ENCODE data around the gene RAET1G.
"Not testable (repeated sequence)": the region's sequence is repeated elsewhere in the genome, so short reads cannot be mapped to it uniquely, and the experiment has no call there.

RAET1G gene

GRCh38 chr6:149962461-149963211 lies 39.7 kb upstream of the RAET1G start:
- Histone ChIP-seq H3K4me1 (ENCODE audit: control insufficient read depth, insufficient read depth, low read length, unreplicated experiment) (peaks cover 8% of the 10 kb centered on the region), H3K27me3 (ENCODE audit: insufficient read depth, low read length) (peaks cover 38% of the 10 kb centered on the region), H3K79me2 (ENCODE audit: control insufficient read depth, insufficient read depth, low read length, unreplicated experiment) (no peaks in the 10 kb centered on the region), H3K27ac (ENCODE audit: low read depth, low read length) (no peak overlapping the region), H3K4me3 (ENCODE audit: low read depth, low read length) (no peak overlapping the region; the same call in 1 of the 2 replicates), H3K36me3 (ENCODE audit: insufficient read depth, low read length) (no peaks in the 10 kb centered on the region), H2AFZ (ENCODE audit: low read length, unreplicated experiment) (peak overlapping the region; percentile 92)

- H2AFZ ChIP-seq (ENCODE audit: low read length, unreplicated experiment) = no peak overlapping the region
- peaks cover 39% of the 10 kb centered on the region for H3K27me3 ChIP-seq (ENCODE audit: insufficient read depth, low read length)
These were observed 39.0 kb upstream of the RAET1G start for GRCh38 chr6:149961728-149962425.

GRCh38 chr6:149960488-149960887 lies 37.6 kb upstream of the RAET1G start:
- Histone ChIP-seq H3K4me1 (ENCODE audit: control insufficient read depth, insufficient read depth, low read length, unreplicated experiment) (peaks cover 8% of the 10 kb centered on the region), H3K27me3 (ENCODE audit: insufficient read depth, low read length) (peaks cover 38% of the 10 kb centered on the region), H3K36me3 (ENCODE audit: insufficient read depth, low read length) (no peaks in the 10 kb centered on the region), H3K79me2 (ENCODE audit: control insufficient read depth, insufficient read depth, low read length, unreplicated experiment) (no peaks in the 10 kb centered on the region), H2AFZ (ENCODE audit: low read length, unreplicated experiment) (no peak overlapping the region), H3K27ac (ENCODE audit: low read depth, low read length) (no peak overlapping the region), H3K4me3 (ENCODE audit: low read depth, low read length) (no peak overlapping the region)

More at GRCh38 chr6:149961728-149962425, 39.0 kb upstream of the RAET1G start:
- Histone ChIP-seq H3K79me2 (ENCODE audit: control insufficient read depth, insufficient read depth, low read length, unreplicated experiment) (no peaks in the 10 kb centered on the region), H3K36me3 (ENCODE audit: insufficient read depth, low read length) (no peaks in the 10 kb centered on the region), H3K27ac (ENCODE audit: low read depth, low read length) (no peak overlapping the region), H3K4me1 (ENCODE audit: control insufficient read depth, insufficient read depth, low read length, unreplicated experiment) (peaks cover 8% of the 10 kb centered on the region), H3K4me3 (ENCODE audit: low read depth, low read length) (no peak overlapping the region)

GRCh38 chr6:149959806-149960205 lies 36.9 kb upstream of the RAET1G start:
- peaks cover 37% of the 10 kb centered on the region for H3K27me3 ChIP-seq (ENCODE audit: insufficient read depth, low read length)
- not testable (repeated sequence) for H3K4me1 ChIP-seq (ENCODE audit: control insufficient read depth, insufficient read depth, low read length, unreplicated experiment); H3K79me2 ChIP-seq (ENCODE audit: control insufficient read depth, insufficient read depth, low read length, unreplicated experiment); H3K27ac ChIP-seq (ENCODE audit: low read depth, low read length); H3K4me3 ChIP-seq (ENCODE audit: low read depth, low read length); H3K36me3 ChIP-seq (ENCODE audit: insufficient read depth, low read length); H2AFZ ChIP-seq (ENCODE audit: low read length, unreplicated experiment)

- H3K27me3 ChIP-seq (ENCODE audit: insufficient read depth, low read length) = peaks cover 33% of the 10 kb centered on the region
- not testable (repeated sequence) for H2AFZ ChIP-seq (ENCODE audit: low read length, unreplicated experiment); H3K4me1 ChIP-seq (ENCODE audit: control insufficient read depth, insufficient read depth, low read length, unreplicated experiment); H3K36me3 ChIP-seq (ENCODE audit: insufficient read depth, low read length); H3K4me3 ChIP-seq (ENCODE audit: low read depth, low read length); H3K27ac ChIP-seq (ENCODE audit: low read depth, low read length); H3K79me2 ChIP-seq (ENCODE audit: control insufficient read depth, insufficient read depth, low read length, unreplicated experiment)
These were observed 35.2 kb upstream of the RAET1G start for GRCh38 chr6:149958124-149958523.

- peaks cover 56% of the 10 kb centered on the region for H3K27me3 ChIP-seq (ENCODE audit: insufficient read depth, low read length)
- H2AFZ ChIP-seq (ENCODE audit: low read length, unreplicated experiment); H3K27ac ChIP-seq (ENCODE audit: low read depth, low read length); H3K4me3 ChIP-seq (ENCODE audit: low read depth, low read length); H3K36me3 ChIP-seq (ENCODE audit: insufficient read depth, low read length); H3K4me1 ChIP-seq (ENCODE audit: control insufficient read depth, insufficient read depth, low read length, unreplicated experiment); H3K79me2 ChIP-seq (ENCODE audit: control insufficient read depth, insufficient read depth, low read length, unreplicated experiment): not testable (repeated sequence)
These were observed 32.9 kb upstream of the RAET1G start for GRCh38 chr6:149955654-149956317.

GRCh38 chr6:149954984-149955653 lies 32.2 kb upstream of the RAET1G start:
- H3K79me2 ChIP-seq (ENCODE audit: control insufficient read depth, insufficient read depth, low read length, unreplicated experiment); H3K4me1 ChIP-seq (ENCODE audit: control insufficient read depth, insufficient read depth, low read length, unreplicated experiment); H3K27ac ChIP-seq (ENCODE audit: low read depth, low read length); H2AFZ ChIP-seq (ENCODE audit: low read length, unreplicated experiment); H3K36me3 ChIP-seq (ENCODE audit: insufficient read depth, low read length): not testable (repeated sequence)
- Histone ChIP-seq H3K4me3 (ENCODE audit: low read depth, low read length) (0 out of 2 replicates have a peak overlapping the region, but pooled peaks have one; percentile 12), H3K27me3 (ENCODE audit: insufficient read depth, low read length) (peaks cover 60% of the 10 kb centered on the region)

GRCh38 chr6:149954328-149954983 lies 31.5 kb upstream of the RAET1G start:
- not testable (repeated sequence) for H3K4me1 ChIP-seq (ENCODE audit: control insufficient read depth, insufficient read depth, low read length, unreplicated experiment); H3K27ac ChIP-seq (ENCODE audit: low read depth, low read length); H3K36me3 ChIP-seq (ENCODE audit: insufficient read depth, low read length); H3K79me2 ChIP-seq (ENCODE audit: control insufficient read depth, insufficient read depth, low read length, unreplicated experiment); H2AFZ ChIP-seq (ENCODE audit: low read length, unreplicated experiment)
- Histone ChIP-seq H3K27me3 (ENCODE audit: insufficient read depth, low read length) (peaks cover 60% of the 10 kb centered on the region), H3K4me3 (ENCODE audit: low read depth, low read length) (peak overlapping the region; percentile 54)

- not testable (repeated sequence) for H3K79me2 ChIP-seq (ENCODE audit: control insufficient read depth, insufficient read depth, low read length, unreplicated experiment); H3K36me3 ChIP-seq (ENCODE audit: insufficient read depth, low read length); H3K27ac ChIP-seq (ENCODE audit: low read depth, low read length); H3K4me1 ChIP-seq (ENCODE audit: control insufficient read depth, insufficient read depth, low read length, unreplicated experiment); H2AFZ ChIP-seq (ENCODE audit: low read length, unreplicated experiment)
- Histone ChIP-seq H3K4me3 (ENCODE audit: low read depth, low read length) (peak overlapping the region; percentile 54), H3K27me3 (ENCODE audit: insufficient read depth, low read length) (peaks cover 57% of the 10 kb centered on the region)
These were observed 31.0 kb upstream of the RAET1G start for GRCh38 chr6:149953934-149954327.

GRCh38 chr6:149953390-149953789 lies 30.5 kb upstream of the RAET1G start:
- peak overlapping the region; percentile 16; the same call in 1 of the 2 replicates for H3K4me3 ChIP-seq (ENCODE audit: low read depth, low read length)
- not testable (repeated sequence) for H3K36me3 ChIP-seq (ENCODE audit: insufficient read depth, low read length); H3K4me1 ChIP-seq (ENCODE audit: control insufficient read depth, insufficient read depth, low read length, unreplicated experiment); H3K79me2 ChIP-seq (ENCODE audit: control insufficient read depth, insufficient read depth, low read length, unreplicated experiment); H3K27ac ChIP-seq (ENCODE audit: low read depth, low read length); H2AFZ ChIP-seq (ENCODE audit: low read length, unreplicated experiment)
- peaks cover 56% of the 10 kb centered on the region for H3K27me3 ChIP-seq (ENCODE audit: insufficient read depth, low read length)

All from ACC112 (cell line).